GM21526 (cell line): Measurements from ENCODE around the gene TMEM205.
"Not testable (repeated sequence)": the region's sequence is repeated elsewhere in the genome, so short reads cannot be mapped to it uniquely, and the experiment has no call there.

Source experiments
- ATAC-seq: cut with Tn5 transposase; IDR thresholded peaks from one replicate; pipeline ENCODE4 v1.9.1; 2021; ENCODE audit warnings: moderate library complexity; ENCODE audit not compliant: unreplicated experiment, low FRiP score

Gene TMEM205

GRCh38 chr19:11340099-11340467 is 6.0 kb downstream of the TMEM205 start:
- ATAC-seq = not testable (repeated sequence)

DNA sequence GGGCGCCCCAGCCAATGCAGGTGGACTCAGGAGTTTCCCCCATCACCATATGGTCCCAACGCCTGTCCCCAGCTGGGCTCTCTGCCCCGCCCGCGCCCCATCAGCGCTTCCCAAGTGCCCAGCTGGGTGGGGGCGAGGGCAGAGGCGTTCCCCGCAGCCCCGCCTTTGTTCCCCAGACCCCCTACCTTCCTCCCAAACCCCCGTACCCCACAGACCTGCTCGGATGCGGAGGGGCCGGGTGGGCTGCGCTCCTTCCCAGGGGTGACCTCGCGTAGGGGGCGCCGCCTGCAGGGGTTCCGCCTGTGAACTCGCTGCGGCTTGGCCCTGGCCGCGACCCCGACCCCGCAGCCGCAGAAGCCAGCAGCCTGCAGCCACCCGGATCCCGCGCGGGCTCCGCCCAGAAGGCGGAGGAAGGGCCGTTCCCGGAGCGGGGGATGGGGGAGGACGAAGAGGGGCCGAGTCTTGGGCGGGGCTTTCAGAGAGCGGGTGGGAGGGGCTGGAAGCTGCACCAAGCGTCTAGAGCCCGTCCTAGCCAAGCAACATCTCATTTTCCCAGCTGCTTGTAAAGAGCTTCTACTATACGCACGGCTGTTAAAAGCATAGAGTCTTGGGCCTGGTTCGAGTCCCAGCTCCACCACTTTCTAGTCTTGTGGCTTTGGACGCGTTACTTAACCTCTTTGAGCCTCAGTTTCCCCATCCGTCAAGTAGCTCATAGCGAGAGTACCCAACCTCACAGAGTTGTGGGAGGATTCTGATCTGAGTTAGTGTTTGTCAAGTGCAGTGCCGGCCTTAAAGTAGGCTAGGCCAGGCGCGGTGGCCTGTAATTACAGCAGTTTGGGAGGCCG is 6.6 kb downstream of the TMEM205 start, which contains the start of gene RAB3D:
Gene RAB3D (minus strand): TSS at position 404 of the 845 bp plus-strand sequence. CDS start 2,258 bp downstream, outside the sequence.
- no peak for ATAC-seq

GRCh38 chr19:11338569-11339253 is 7.4 kb downstream of the TMEM205 start:
- no peak for ATAC-seq

- ATAC-seq = no peak
Observed at GRCh38 chr19:11338121-11338520, 7.9 kb downstream of the TMEM205 start.

- ATAC-seq = no peak
Observed at GRCh38 chr19:11337080-11337479, 9.0 kb downstream of the TMEM205 start.

GRCh38 chr19:11335449-11336146 is 10.5 kb downstream of the TMEM205 start:
- no peak for ATAC-seq

DNA sequence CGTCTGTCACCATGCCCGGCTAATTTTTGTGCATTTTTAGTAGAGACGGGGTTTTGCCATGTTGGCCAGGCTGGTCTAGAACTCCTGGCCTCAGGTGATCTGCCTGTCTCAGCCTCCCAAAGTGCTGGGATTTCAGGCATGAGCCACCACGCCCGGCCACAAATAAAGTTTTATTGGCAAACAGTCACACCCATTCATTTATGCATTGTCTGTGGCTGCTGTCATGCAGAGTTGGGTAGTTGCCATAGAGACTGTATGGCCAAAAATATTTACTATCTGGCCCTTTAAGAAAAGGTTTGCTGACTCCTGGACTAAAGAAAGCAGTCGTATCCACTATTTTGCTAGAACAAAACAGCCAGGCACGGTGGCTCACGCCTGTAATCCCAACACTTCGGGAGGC is 12.2 kb downstream of the TMEM205 start:
- ATAC-seq = not testable (repeated sequence)

DNA sequence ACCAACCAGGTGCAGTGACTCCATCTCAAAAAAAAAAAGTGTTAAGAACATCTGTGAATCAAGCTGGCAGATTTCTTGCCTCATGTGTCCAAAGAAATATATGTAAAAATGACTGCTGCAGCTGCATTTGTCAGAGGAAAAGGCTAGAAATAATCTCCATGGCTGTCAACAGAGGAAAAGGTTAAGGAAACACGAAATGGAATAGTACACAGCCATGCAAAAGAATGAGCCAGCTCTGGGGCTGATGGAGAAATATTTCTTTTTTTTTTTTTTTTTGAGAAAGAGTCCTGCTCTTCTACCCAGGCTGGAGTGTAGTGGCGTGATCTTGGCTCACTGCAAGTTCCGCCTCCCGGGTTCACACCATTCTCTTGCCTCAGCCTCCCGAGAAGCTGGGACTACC is 13.2 kb downstream of the TMEM205 start:
- ATAC-seq = no peak

- ATAC-seq = no peak
Observed at GRCh38 chr19:11331502-11331901, 14.6 kb downstream of the TMEM205 start.

DNA sequence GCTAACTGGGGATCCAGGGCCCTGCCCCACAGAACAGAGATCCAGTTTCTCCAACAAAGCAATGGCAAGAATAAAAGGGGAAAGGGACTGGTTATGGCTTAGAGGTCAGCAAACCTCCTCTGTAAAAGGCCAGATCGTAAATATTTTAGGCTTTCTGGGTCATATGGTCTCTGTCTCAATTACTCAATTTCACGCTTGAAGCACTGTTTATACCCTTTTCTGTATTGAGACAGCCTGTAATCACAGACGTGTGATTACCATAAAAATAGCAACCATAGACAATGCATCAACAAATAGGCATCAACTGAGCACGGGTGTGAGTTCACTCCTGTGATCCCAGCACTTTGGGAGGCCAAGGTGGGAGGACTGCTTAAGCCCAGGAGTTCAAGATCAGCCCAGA is 15.9 kb downstream of the TMEM205 start:
- ATAC-seq = no peak

GRCh38 chr19:11325544-11325943 is 20.5 kb downstream of the TMEM205 start:
- ATAC-seq = no peak

GRCh38 chr19:11324748-11325389 is 21.2 kb downstream of the TMEM205 start:
- no peak for ATAC-seq

DNA sequence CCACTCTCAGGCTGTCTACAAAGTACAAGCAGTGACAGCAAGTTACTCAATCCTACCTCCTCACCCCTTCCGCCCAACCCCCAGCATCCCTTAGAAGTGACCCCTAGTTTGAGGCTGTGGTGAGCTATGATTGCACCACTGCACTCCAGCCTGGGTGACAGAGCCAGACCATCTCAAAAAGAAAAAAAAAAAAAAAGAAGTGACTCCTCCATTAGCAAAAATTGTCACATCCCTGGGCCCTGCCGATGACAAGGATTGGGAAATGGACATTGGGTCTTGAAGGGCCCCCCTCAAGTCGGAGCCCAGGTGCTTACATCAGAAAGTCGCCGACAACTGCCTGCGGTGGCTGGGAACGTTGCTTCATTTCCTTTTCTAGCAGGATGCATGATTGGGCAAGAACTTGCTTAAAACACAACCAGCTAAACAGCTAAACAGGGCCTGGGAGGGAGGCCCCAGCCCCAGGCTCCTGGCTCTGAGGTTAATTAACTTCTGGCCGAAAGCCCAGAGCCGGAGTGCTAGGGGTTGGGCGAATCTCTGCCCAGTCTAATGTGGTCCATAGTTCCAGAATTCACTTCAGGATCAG is 21.9 kb downstream of the TMEM205 start:
- ATAC-seq = no peak

DNA sequence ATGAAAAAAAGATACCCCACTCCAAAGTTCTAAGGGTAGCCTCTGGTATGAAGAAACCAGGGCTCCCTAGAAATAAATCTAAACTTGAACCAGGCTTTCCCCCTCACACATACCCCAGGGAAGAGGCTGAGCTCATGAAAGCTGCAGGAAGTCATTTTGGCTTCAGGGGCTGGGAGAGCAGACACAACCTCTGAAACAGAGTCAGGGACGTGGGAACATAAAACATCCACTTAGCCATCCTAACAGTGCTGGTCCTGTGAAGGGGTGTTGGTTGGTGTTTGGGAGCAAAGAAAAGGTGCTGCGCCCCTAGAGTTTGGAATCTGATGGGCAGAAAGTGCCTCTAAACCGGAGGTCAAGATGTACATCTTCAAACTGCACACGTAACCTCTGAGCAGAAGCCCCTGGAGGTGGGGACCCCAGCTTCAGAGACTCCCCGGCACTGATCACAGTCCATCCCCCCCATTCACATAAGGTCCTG is 22.4 kb downstream of the TMEM205 start:
- no peak for ATAC-seq

DNA sequence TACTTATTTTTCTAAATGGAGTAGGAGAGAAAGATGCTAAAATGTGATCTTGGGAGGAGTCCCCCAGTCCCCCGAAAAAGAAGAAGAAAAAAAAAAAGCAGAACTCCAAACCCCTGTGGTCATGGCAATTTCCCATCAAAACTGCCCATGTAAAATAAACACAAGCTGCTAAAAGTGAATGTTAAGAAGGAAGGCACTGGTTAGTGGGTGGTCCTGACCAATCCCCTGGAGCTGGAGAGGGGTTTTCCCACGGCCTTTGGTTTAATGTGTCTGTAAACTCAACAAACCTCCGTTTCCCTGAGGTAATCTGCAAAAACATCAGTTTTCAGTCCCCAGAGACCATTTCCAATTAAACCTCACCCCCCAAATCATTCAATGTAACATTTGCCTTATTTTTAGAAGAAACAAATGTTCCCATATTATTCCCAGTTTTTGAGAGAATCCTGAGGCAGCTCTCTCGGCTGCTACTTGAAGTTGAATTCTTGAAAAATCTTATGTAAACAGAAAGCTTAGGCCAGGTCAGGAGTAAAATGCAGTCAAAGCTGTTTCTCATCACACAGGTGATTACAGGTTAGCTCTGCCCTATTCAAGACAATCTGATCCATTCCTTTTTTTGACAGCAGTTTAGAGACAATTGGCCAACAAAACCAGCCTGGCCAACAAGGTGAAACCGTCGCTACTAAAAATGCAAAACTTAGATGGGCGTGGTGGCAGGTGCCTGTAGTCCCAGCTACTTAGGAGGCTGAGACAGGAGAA is 23.6 kb downstream of the TMEM205 start:
- no peak for ATAC-seq

GRCh38 chr19:11321191-11322126 is 24.6 kb downstream of the TMEM205 start:
- no peak for ATAC-seq

DNA sequence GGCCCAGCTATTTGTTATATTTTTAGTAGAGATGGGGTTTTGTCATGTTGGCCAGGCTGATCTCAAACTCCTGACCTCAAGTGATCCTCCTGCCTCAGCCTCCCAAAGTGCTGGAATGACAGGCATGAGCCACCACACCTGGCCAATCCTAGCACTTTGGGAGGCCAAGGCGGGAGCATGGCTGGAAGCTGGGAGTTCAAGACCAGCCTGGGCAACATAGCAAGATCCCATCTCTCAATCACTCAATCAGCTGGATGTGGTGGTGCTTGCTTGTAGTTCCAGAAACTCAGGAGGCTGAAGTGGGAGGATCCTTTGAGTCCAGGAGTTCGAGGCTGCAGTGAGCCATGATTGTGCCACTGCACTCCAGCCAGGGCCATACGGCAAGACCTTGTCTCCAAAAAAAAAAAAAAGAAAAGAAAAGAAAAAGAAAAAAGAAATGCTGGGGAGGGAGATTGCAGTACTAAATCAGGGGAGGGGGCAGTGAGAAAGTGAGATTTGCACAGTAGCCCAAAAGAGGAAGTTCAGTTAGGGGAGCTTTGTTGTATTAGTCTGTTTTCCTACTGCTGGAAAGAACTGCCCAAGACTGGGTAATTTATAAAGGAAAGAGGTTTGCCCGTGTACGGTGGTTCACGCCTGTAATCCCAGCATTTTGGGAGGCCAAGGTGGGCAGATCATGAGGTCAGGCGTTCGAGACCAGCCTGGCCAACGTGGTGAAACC is 25.6 kb downstream of the TMEM205 start:
- ATAC-seq = not testable (repeated sequence)

- ATAC-seq = no peak
Observed at GRCh38 chr19:11306337-11306736, 39.7 kb downstream of the TMEM205 start.
